GM21723 (cell line): Measurements from ENCODE around the gene ZNF154.

ENCODE experiments used
- ATAC-seq: cut with Tn5 transposase; IDR thresholded peaks from one replicate; pipeline ENCODE4 v1.9.1; 2021; ENCODE audit warnings: mild to moderate bottlenecking, moderate library complexity; ENCODE audit not compliant: unreplicated experiment

Gene ZNF154

DNA sequence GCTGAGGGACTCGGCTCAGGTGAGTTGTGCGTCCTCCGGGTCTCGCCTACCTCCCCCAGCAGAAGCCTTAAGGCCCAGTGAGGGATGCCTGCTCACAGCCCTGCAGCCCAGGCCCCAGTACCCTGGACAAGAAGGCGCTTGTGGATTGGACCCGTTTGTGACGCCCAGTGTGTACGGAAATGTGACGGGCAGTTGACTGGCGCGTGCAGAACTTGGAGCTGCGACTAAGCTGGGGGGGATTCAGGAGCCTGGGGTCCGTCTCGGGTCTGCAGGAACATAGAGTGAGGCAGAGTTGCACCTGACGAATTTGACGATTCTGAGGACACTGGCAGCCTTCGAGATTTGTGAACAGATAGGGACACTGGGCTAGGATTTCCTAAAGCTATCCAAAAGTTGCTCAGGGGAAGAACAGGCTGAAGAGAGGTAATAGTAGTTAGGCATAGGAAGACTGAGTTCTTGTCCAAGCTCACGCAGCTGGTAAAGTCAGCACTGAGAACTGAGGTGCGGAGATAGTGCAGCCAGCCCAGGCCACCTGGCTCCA is 26.7 kb downstream of the ZNF154 start:
- no peak for ATAC-seq

DNA sequence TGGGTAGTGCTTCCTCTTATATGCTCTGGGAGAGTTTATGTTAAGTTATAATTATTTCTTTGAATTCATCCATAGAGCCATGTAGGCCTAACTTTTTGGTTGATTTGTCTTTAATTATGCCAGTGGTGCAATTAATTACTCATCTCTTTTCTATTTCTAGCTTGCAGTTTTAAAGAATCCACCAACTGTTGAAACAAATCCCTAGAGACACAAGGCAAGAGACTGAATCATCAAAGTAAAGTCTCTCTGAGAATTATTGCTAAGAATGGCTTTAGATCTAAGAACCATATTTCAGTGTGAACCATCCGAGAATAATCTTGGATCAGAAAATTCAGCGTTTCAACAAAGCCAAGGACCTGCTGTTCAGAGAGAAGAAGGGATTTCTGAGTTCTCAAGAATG is 33.1 kb downstream of the ZNF154 start:
- no peak for ATAC-seq

DNA sequence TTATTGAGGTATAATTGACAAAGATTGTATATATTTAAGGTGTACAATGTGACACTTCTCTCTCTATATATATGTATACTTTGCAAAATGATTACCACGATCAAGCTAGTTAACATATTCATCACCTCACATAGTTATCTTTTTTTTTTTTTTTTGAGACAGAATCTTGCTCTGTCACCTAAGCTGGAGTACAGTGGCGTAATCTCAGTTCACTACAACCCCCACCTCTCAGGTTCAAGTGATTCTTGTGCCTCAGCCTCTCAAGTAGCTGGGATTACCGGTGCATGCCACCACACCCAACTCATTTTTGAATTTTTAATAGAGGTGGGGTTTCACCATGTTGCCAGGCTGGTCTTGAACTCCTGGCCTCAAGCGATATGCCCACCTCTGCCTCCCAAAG is 36.5 kb downstream of the ZNF154 start:
- ATAC-seq = no peak

DNA sequence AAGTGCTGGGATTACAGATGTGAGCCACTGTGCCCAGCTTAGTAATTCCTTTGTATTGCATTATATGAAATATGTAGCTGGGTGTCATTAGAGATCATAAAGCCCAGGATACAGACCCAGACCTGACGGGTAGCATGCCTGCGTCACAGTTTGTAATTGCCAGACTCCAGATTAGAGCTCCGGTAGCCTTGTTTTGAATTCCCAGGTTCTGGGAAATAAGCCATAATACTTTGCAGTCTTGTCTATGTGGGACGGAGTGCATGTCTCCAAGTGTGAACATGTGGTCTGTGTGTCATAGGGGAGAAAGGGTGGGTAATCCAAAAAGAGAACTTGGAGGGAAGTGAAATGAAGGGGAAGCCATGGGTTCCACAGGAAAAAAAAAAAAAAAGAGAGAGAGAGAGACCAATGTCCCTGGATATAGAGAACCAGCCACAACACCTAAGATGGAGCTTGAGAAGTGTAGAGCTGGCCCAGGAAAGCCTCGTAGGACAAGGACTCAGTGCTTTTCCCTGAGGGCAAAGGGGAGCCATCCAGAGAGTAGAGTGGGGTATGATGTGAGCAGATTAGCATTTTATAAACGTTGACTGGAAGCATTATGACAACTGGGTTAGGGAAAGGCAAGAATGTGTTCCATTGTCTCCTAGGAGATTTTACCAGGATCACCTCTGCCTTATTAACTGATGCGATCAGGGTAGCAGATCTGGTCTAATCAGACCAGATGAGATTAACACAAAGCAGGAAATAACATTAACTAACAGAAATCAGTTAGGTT is 37.7 kb downstream of the ZNF154 start:
- ATAC-seq = no peak

DNA sequence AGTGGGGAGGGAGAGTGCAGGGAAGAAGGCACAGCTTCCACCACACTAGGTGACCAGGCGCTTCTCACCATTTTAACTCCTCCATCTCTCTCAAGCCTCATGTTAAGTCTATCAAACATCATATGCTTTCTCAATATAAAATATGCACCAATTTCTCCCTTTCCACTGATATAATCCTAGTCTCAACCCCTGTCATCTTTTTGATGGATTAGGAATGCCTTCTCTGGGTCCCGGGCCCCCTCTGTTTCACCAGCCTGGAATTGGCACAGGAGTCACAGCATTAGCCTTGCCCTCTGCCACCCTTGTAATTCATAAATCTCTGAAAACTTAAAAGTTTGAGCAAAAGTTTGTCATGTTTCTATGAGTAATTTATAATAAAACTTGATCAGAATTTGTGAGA is 40.4 kb downstream of the ZNF154 start, which contains the start of gene ZSCAN4:
TSS of gene ZSCAN4 (plus strand) at position 301 of the 400 bp plus-strand sequence. CDS start 7,211 bp downstream, outside the sequence.
- ATAC-seq = no peak

DNA sequence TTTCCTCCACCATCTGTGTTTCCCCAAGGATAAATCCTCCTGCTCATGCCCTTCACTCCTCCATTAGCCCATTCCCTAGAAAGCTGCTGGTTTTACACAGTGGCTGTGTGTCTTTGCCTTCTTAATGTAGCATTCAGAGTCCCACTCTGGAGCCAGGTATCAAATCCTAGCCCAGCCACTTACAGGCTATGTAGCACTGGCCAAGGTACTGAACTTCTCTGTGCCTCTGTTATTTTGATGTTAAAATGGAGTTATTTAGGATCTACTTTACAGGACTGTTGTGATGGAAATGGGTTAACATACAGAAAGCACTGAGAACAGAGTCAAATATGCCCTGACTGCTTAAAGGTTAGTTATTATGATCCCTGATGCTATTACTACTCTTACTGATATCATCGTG is 41.8 kb downstream of the ZNF154 start:
- no peak for ATAC-seq

DNA sequence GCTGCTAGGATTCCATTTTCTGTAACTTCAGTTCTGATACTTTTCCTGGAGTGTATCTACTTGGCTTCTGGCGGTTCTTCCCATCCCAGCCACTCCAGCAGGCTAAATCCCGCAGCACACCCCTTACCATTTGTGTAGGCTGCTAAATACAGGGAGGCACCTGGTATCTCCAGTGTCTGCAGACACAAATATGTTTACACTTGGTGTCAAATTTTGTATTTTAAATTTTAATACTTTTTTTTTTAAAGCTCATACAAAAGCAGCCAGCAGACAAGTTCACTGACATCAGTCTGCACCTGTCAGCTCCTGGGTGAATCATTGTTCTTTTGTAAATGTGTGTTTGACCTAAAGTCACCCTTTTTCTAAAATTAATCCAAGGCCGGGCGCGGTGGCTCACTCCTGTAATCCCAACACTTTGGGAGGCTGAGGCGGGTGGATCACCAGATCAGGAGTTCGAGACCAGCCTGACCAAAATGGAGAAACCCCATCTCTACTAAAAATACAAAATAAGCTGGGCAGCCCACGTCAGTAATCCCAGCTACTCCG is 43.7 kb downstream of the ZNF154 start:
- no peak for ATAC-seq

DNA sequence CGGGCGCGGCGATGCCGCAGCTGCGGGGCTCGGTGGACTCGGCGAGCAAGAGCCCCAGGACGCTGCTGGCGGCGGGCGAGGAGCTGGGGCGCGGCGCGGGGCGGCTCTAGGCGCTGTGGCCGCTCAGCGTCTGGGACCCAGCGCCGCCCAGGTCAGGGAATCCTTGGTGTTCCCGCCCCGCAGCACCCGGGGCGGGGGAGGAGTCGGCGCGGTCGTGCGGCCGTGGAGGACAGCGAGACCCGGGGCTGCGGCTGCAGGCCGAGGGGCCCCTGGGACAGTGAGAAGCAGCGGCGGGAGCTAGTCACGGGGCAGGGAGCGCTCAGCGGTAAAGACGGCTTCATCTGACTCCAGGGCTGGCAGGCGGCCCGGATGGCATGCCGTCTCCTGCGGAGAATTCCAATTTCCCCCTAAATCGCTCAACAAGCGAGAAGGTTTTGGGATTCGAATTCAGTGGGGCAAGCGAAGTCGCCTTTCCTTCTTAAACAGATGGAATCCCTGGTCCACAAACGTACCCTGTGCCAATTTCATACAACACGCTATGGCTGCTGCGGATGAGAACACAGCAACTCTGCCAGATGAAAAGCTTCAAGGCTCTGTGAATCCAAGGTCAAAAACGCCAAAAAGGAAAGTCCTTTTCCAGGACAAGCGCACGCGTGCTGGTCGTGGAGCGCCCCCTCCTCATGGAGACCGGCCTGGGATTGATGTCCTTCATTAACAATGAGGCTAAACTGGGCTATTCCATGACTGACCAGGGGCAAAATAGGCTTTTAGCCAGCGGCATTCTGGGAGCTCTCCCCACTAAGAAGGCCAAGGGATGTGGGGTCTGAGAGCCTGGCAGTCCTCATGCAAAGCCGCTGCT is 44.5 kb downstream of the ZNF154 start:
- ATAC-seq = no peak

GRCh38 chr19:57656346-57656745 is 52.7 kb downstream of the ZNF154 start:
- ATAC-seq = no peak

GRCh38 chr19:57655443-57655842 is 53.6 kb downstream of the ZNF154 start:
- ATAC-seq = no peak

DNA sequence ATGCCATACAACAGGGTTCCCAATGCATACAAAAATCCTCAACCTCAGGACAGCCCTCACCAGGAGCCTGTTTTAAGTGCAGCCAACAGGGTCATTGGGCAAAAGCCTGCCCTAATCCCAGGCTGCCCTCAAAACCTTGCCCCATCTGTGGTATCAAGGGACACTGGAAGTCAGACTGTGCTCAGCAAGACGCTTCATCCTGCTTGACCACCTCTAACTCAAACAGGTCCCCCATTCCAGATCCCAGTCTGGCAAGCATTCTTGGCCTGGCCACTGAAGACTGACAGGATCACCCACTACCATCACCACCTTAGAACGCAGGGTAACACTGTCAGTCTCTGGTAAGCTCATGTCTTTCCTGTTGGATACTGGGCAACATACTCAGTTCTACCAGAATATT is 55.3 kb downstream of the ZNF154 start:
- no peak for ATAC-seq

DNA sequence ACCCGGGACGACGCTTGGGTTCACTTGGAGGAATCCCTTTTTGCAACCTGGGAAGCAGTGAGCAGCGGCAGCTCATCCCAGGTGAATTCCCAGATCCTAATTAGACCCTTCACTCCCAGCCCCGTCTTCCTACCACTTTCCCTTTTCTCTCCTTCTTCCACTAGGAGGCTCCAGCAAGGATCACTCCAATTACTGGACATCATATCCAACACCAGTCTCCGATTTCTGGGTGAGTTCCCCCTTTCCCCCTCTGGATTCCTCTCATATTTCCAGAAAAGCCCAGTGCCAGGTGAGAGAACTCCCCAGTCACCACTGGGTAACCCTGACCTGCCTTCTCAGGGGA is 57.4 kb downstream of the ZNF154 start:
- no peak for ATAC-seq

GRCh38 chr19:57648331-57649003 is 60.5 kb downstream of the ZNF154 start:
- no peak for ATAC-seq
